ENCODE results near the gene SLC9C1. TPM values are rescaled to one million over a fixed set of nuclear protein-coding genes. Genes with fewer than 3 reads are reported as not detected.

The SLC9C1 gene
- 0.54 TPM for total RNA-seq

DNA sequence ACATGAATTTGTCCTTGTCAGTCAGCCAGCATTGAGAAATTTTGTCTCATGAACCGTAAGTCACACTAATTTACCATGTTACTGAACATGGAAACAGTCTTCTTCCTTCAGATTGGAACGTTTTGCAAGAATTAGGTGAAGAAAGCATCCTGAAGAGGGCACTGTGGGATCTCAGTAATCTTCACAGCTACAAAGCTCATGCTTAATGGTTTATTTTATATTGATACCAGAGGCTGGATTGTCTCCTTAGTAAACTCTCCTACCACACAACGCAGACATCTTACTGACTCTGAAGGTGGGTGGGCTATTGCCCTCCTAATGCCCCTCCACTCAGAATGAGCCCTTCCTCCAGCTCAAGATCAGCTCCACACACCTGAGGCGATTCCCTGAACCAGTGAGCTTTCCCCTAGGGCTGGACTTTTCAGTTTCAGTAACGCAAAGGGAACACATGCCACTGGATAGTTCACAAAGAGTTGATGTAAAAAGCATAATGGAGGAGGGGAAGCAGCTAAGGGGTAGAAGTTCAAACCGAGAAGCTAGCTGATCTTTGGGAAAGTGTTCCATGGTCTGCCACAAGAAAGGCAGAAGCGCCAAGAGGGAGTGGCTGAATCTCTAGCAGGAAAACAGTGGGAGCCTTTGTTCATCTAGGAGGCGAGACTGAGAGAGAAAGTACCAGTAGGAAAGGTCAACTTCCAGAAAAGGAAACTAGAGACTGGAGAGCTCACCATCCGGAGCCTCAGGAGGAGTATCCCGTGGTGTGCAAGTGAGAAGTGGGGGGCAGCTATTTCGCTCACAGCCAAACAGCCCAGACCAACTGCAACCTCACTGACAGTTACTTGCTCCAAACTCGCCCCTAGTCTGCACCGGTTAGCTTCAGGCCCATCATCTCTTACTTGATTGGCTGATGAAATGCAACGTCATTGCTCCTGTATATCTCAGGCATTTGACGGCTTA, at the start of gene SLC9C1:
SLC9C1 (minus strand) TSS at position 849 of the 954 bp plus-strand sequence. CDS start 7,425 bp downstream, outside the sequence.
- DNase-seq (ENCODE audit: low read depth in 2 of 3, low spot score in 2 of 3): peak in 2 of 3 donors; percentile 67 to 84

DNA sequence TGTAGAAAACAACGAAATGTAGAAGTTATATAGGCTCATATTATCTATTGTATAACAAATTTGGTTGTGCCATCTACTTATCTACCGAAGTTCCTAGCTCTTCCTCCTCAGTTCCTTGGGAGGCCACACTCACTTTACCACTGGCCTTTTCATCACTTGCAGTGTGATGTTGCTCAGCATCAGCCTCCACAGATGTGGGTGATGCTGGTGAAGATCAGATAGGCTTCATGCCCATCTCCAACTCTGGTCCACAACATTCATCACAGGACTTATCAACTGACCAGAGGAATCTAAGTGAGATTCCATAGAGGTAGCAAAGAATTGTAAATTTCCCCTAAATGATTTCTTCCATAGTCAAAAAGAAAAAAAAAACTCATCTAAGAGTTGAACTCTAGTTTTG, 47.4 kb upstream of the SLC9C1 start:
- DNase-seq (ENCODE audit: low read depth in 2 of 3, low spot score in 2 of 3): no peak

DNA sequence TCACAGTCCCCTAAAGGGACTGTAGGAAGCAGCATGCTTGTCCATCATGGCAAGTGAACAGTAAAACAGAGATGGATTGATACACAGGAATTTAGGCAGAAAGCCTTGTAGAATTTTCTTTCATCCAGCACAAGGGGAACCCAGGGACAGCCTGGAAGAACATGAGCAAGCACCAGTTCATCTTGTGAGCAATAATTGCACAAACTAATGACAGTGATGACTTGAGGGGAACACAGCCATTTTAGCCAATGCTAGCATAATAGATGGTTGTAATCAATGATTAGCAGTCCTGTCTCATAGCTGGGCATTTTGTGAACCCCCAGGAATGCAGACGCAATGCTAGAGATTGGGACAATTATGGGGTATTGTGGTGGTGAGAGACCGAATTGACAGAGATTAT, 45.6 kb upstream of the SLC9C1 start:
- DNase-seq (ENCODE audit: low read depth in 2 of 3, low spot score in 2 of 3): no peak

DNA sequence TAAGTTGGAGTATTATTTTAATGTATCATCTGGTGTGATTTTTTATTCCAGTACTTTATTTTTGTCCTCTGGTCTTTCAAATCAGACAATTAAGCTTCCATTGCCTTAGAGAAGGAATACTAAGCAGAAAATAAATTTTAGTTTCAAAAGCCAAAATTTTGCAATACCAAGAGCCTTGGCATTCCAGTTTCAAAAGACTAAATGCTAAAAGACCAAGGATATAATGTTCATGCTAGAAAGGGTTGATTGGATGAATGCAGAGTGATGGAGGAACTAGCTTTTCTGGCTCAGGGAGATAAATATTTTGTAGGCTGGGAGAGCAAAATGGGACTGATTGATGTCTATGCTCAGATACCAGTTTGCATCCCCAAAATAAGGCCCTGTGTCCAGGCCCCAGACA, 45.1 kb upstream of the SLC9C1 start:
- DNase-seq (ENCODE audit: low read depth in 2 of 3, low spot score in 2 of 3): no peak

DNA sequence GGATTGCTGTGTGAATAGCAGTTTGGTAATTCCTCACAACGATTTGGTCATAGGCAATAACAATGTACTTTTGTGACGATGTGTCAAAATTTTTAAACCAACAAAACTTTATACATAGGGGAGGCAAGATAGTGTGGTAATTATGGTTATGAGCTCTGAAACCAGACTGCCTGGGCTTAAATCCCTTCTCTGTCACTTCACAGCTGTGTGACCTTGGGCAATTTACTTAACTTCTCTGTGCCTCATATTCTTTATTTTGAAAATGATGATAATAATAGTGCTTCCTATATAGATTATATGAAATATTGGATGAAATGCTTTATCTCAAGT, 44.7 kb upstream of the SLC9C1 start:
- DNase-seq (ENCODE audit: low read depth in 2 of 3, low spot score in 2 of 3): no peak

DNA sequence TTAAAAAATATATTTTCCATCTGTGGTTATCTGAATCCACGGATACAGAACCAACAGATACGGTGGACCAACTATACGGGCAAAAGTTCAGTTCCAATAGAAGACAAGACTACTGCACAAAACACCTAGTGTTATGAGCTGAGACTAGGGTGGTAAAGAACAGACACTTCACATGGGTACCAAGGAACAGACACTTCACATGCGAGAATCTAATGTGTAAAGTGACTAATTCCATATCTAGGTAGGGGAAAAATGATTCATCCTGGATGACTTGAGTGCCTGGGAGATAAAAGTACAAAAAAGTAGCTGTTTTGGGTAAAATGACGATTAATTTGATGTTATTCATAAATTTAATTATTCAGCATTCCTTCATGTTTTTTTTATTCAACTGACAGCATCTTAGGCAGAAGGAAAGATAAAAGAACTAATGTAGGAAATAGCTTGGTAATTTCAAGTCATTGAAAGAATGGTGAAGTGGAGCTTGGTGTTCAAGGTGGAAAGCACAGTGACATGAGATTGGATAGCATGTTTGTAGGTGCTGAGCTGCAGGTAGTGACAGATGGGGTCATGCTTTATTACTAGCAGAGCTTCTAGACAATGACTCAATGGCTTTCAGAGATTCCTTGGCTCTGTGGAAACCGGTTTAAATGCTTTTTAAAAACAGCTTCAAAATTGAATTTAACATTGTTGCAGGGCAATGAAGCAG, 44.2 kb upstream of the SLC9C1 start:
- DNase-seq (ENCODE audit: low read depth in 2 of 3, low spot score in 2 of 3): no peak

DNA sequence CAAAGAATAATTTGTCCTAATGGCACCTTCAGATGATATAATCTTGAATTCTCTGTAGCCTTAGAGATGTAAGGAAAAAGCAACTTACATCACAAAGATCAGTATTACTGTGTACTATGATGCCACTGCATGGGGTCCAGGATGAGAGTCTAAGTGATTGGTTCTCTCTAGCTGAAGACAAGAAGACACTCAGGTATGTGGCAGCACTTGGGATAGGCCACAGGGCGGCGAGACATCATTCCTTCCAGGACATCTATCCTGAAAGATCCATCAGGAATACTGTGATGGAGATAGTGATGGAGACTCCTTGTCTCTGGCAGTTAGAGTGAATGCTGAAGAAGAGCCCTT, 41.4 kb upstream of the SLC9C1 start:
- no peak for DNase-seq (ENCODE audit: low read depth in 2 of 3, low spot score in 2 of 3)

DNA sequence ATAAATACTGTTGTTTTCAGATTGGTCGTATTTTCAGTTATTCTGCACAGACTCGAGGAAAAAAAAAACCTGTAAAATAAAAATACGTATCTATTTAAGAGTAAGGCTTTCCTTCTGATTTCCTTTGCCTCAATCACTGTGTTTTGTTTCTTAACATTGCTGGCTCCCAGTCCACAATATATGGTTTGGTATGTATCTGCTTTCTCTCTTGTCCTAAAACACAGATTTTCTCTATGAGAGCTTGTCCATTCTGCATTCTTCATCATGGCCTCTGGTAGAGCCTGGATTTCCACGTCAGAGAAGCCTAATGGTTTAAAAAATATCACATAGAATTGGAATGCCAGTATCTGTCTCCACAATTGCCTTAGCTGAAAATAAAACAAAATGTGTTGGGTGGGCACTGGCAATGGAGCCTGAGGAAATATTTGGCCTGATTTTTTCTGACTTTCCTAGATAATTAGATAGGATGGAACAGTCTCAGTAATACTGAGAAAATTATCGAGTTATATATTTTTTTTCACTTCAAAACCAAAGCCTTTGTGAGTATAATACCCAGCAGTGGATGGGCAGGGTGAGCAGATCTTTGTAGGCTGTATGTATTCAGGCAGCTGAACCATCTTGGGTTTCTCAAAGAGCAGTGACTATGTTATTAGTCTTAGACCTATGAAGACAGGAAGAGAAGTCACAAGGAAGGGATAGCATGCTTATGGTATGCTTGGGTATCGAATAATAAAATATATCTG, 40.8 kb upstream of the SLC9C1 start:
- no peak for DNase-seq (ENCODE audit: low read depth in 2 of 3, low spot score in 2 of 3)

DNA sequence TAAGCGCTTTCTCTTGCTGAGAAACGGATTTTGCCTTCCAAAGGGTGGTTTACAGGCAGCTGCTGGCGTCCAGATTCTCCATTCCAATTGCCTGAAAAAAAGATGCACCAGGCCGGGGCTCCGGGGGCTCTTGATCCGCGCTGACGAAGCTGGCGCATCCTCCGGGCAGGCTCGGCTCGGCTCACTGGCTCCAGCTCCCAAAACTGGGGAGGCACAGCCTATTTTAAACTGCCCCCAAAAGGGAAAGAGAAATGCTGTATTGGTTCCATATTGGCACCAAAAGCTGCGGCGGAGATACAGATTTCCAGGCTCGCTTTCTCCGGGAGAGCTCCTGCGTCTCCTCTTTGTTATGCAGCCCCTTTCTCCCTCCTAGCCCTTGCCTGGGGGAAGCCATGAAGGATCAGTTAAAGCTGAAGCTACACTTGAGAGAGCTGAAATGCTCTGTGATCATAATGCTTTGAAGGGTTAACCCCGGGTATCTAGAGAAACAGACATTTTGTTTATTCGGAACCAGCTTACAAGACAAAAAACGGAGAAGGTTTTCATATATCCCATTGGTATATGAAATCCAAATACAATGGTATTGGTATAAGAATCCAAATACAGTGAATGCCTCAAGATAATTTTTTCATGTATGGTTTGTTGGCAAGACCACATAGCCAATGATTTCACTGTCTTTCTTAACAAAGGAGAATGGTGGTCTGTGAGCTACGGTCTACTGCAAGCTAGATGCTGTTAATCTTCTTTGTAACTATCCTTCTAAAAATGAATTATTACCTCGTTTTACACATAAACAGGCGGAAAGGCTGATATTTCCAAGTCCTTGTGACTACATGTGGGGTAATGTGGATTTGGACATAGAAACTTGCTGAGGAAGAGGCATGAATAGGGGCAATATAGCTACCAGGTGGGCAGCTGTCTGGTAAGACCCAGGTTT, 39.6 kb upstream of the SLC9C1 start:
- peak in 2 of 3 donors; percentile 31 to 61 for DNase-seq (ENCODE audit: low read depth in 2 of 3, low spot score in 2 of 3)

DNA sequence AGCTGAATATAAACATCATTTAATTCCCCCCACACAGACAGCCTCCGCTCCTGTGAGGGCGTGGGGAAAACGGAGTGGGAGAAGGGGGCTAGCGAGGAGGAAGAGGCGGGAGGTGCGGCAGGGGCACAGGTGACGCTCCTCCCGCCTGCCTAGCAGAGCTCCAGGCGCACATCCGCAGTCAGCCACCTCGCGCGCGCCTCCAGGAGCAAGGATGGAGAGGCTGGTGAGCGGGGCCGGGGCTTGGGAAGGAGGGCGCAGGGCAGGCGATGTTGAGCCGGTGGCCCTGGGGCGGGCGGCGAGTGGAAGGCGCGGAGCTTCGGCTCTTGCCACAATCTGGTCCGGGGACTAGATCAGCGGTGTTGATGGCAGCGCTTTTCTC, 39.0 kb upstream of the SLC9C1 start, which contains the start of gene CD200:
CD200 (plus strand) TSS at position 155 of the 379 bp plus-strand sequence; CDS start at position 212, 57 bp downstream.
- peak in 2 of 3 donors; percentile 36 to 47 for DNase-seq (ENCODE audit: low read depth in 2 of 3, low spot score in 2 of 3)

DNA sequence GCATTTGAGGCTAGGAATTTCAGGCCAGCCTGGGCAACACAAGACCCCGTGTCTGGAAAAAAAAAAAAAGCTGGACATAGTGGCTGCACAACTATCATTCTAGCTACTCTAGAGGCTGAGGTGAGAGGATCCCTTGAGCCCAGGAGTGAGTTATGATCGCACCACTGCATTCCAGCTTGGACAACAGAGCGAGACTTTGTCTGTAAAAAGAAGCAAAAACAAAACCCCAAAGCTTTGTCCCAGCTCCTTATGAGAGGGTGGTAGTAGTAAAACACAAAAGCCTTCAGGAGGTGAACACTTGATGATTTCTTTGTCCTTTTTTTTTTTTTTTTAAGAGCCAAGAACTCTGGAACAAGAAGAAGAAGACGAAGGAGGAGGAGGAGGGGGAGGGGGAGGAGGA, 37.8 kb upstream of the SLC9C1 start:
- DNase-seq (ENCODE audit: low read depth in 2 of 3, low spot score in 2 of 3): no peak

DNA sequence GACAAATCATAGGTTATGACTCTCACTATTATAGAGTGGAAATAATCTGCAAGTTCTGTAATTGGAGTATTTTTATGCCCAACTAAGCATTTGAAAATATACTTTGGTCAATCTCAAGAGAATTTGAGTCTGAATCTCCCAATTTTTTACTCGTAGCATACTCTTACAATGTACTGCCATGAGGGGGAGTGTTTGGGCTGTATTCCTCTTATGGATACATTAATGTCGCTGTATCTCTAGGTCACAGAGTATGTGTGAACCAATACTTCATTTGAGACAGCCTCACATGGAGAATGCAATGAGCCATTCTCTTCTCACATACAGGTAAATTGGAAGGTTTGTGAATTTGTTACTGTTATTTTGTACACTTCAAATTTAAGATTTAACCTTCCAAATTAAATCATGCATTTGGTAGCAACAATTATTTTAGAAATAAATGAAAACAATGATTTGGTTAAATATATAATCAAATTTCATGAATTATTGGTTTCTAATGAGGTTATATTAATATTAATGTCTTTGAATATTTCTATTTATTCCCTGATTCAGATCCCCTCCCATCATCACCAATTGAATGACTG, 33.4 kb upstream of the SLC9C1 start:
- peak in 2 of 3 donors; percentile 65 to 87 for DNase-seq (ENCODE audit: low read depth in 2 of 3, low spot score in 2 of 3)

DNA sequence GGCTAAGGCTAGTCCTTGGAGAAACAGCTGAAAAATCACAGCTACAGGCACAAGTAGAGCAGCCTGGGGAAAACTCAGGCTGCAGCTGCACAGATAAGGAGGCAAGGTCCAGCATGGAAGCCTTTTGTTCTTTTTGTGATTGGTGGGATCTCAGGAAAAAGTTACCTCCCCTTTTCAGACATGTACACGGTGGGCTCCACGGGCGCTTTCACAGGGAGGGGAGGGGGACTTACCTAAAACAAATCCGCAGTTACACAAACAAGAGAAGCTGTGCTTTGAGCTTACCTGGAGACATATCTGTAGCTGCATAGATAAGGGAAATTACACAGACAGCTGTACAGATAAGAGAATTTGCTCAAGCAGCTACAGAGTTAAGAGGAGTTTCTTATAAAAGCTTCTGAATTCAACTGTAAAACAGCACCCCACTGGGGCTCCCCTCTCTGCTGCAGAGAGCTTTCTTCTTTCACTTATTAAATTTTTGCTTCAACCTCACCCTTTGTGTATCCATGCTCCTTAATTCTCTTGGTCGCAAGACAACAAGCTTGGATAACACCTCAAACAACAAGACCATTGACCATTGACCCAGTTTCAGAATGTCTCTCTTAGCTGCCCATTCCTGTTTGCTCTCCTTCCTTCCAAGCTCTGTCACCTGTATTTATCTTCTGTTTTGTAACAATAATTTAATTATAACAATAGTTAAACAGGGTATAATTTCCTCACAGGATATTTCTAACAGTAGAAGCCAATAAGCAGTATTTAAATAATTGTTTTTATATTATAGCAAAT, 28.0 kb upstream of the SLC9C1 start:
- DNase-seq (ENCODE audit: low read depth in 2 of 3, low spot score in 2 of 3): no peak

DNA sequence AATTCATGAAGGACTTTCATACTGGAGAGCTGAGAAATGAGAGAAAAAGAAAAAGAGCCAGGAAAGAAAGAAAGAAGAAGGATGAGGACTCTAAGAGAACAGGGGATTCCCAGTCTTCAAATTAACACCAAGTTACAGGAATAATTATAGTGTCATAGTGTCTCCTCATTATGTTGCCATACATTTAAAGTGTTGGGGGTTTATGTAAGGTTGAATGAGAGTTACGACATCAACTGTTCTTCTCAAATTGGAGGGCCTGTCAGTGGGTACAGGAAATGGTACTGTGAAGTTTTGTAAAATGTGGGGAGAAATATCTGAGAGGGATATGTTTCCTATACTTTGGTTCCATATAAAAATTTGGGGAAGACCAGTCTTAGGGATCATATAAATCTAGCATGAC, 26.7 kb upstream of the SLC9C1 start:
- DNase-seq (ENCODE audit: low read depth in 2 of 3, low spot score in 2 of 3): no peak

DNA sequence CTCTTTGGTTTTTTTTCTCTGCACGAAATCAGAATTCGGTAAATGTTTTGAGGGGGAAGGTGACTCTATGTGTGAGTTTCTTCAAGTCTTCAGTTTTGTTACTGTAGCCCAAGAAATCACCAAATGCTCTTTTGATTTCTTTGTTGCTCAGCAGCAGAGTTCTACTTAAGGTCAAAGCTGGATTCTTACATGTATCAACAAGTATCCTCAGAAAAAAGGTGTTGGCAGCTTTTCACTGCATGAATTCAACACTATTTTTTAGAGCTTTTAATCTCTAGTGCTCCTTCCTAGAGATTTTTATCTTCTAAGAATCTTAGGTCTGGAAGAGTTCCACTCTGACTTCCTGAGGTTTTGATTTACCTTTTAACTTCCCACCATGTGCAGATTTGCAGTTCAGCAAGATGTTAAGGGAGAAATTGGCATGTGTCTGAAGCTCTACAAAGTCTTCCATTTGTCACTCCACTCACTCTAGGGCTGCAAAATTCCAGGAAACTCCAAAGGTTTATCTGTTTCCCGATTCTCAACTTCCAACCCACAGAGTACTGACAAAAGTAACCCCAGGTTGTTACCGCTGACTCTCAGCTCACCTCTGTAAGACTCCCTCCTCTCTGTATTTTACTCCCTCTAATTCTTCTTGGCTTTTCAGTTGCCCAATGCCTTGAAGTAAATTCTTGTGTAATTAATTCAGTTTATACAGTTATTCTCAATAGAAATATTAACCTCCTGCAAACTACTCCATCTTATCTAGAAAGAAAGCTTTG, 25.7 kb upstream of the SLC9C1 start:
- no peak for DNase-seq (ENCODE audit: low read depth in 2 of 3, low spot score in 2 of 3)

DNA sequence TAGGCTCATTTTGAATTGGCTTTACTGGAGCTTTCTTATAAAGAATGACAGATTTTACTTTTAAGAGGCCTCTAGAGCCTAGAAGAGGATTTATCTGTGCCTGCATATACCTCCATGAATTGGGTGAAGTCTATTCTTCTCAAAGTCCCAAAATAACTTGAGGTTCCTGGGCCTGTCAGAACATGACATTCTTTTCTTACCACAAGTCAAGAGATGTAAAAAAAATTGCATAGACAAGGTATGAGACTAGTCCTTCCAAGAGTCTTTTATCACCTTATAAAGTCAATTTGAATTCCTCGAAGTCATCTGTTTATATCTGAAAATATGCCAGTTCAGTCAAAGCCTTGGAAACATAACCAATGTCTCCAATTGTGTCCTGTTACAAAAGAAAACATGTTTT, 21.8 kb upstream of the SLC9C1 start:
- DNase-seq (ENCODE audit: low read depth in 2 of 3, low spot score in 2 of 3): no peak

DNA sequence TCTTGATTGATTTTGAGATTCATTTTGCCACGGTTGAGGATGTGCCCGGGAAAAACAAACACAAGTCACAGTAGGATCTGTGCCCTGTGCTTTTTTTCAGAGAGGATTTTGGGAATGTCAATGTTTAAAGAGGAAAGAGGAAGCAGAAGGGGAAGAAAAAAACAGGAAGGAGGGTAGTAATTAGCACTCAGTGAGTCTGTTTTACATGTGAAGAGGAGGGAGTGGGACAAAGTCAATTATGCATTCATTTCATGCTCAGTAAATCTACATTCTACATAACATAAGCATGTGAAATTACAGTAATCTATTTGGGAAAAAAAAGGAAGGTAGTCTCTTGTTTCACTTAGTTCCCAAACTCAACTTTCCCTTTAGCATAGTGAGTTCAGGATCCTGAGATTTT, 20.6 kb upstream of the SLC9C1 start:
- DNase-seq (ENCODE audit: low read depth in 2 of 3, low spot score in 2 of 3): no peak

DNA sequence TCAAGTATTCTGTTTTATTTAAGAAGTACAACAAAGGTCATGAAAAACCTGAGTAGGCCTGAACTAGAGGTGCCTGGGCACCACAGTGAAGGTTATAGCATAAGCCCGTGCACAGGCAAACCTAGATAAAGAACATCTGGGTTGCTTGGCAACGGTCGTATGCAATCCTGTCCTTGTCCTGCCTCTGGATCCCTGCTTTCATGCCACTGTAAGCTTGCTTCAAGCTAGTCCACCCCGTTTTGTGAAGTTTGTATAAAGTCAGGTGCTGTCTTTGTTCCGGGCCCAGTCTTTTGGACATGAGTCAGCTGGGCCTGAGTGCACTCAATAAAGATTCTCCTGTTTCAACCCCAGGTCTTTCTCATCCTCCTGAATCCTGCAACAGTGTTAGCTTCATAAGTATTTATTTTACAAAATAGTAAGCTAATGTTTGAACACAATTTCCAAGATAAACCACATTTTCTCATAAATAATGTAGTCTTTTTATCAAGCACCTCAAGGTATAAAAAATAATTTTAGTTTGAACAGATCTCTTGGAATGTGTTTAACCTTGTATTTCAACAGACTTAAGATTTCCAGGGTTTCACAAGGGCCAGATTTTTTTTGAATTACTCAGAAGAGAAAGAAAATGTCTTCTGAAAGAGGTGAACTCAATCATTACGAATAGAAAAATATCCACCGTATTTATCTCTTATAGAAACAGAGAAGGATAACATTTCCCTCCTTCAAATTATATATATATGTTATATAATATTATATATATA, 14.3 kb upstream of the SLC9C1 start:
- no peak for DNase-seq (ENCODE audit: low read depth in 2 of 3, low spot score in 2 of 3)

Data from hematopoietic multipotent progenitor cell (in vitro differentiated cells).